H54 (cell line): ENCODE data around the gene RTCB.
"Not testable (repeated sequence)": the region's sequence is repeated elsewhere in the genome, so short reads cannot be mapped to it uniquely, and the experiment has no call there.

Experiments
- DNase-seq: peaks from one replicate; pipeline ENCODE4 v3.0.0; 2011; ENCODE audit warnings: low spot score, mixed read lengths; ENCODE audit not compliant: insufficient read length
- FAIRE-seq: peaks from 3 replicates; lab custom pipeline; 2011; peaks lifted over from hg19 to GRCh38; lab: Jason Lieb, UNC
- POLR2A ChIP-seq: IDR thresholded peaks from 2 replicates; pipeline ENCODE4 v1.6.1; 2011; ENCODE audit warnings: low read depth, mild to moderate bottlenecking, low read length

The RTCB gene

DNA sequence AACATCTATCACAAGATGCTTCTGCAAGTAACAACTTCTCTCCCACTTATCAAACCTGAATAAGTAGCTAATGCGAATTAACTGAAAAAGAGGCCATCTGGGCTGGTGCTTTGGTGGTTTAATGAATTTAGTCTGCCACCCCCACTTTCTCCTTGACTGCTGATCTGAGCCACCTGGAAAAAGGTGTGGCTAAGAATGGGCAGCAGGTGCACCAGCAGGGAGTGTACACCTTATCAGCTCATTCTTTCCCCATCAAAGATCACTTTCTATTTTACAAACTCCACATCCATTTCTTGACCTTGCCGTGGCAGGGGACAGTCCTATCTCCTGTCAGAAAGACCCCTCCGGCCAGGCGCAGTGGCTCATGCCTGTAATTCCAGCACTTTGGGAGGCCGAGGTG, 47.8 kb downstream of the RTCB start:
- no peak for DNase-seq
- no peak for TF ChIP-seq POLR2A
- no peak for FAIRE-seq

DNA sequence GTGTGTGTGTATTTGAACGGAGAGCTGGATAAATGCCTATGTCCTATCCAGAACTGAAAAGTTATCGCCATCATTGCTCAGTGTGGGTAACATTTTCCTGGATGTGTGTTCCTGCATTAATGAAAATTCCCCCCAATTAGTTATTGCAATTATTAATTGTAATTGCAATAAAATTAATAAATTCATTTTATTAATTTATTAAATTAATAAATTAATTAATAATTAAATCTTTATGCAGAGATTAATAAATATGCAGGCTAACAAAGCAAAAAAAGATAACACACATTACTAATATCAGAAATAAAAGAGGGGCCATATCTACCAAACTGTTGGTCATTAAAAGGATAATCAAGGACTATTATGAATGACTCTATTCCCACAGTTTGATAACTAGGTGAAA, 50.8 kb downstream of the RTCB start:
- no peak for TF ChIP-seq POLR2A
- FAIRE-seq (no peak), DNase-seq (no peak)

DNA sequence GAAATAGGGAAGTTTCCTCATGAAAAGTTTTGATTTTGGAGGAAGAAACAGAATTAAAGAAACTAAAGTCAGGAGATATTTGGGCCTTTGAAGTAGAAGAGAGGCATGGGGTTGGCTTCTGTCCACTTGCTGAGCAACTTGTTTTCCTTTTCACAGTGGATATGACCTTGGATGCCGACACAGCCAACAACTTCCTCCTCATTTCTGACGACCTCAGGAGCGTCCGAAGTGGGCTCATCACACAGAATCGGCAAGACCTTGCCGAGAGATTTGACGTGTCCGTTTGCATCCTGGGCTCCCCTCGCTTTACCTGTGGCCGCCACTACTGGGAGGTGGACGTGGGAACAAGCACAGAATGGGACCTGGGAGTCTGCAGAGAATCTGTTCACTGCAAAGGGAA, 52.0 kb downstream of the RTCB start:
- not testable (repeated sequence) for DNase-seq, FAIRE-seq

DNA sequence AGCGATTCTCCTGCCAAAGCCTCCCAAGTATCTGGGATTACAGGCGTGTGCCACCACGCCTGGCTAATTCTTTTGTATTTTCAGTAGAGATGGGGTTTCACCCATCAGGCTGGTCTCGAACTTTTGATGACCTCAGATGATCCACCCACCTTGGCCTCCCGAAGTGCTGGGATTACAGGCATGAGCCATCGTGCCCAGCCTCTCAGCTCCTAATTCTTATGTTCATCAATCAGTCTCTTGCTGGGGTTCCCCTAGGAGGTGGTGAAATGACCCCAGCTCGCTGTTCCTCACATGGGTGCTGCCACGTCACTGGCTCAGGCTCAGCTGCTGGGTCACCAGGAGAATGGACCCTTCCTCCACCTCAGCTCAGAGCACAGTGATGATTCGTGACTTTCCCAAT, 54.5 kb downstream of the RTCB start, which contains the start of gene RFPL3:
TSS of gene RFPL3 (plus strand) at position 301 of the 400 bp plus-strand sequence. CDS start 205 bp downstream, outside the sequence.
- DNase-seq, FAIRE-seq: not testable (repeated sequence)

DNA sequence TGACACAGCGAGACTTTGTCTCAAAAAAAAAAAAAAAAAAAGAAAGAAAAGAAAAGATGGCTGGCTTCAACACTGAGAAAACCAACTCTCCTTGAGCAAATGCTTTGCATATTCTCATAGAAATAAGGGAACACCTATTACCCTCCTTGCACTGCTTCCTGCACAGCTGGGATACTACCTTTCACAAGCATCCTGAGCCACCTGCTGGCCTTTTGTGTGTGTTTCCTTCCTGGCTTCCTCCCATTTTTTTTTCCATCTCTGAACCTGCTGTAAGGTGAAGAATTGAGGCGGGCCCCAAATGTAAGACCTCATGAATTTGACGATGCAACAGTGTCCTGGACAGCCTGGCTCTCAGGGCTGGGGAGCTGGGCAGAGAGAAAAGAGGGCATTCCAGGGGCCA, 56.3 kb downstream of the RTCB start:
- no peak for TF ChIP-seq POLR2A
- DNase-seq, result no peak
- FAIRE-seq, result no peak

DNA sequence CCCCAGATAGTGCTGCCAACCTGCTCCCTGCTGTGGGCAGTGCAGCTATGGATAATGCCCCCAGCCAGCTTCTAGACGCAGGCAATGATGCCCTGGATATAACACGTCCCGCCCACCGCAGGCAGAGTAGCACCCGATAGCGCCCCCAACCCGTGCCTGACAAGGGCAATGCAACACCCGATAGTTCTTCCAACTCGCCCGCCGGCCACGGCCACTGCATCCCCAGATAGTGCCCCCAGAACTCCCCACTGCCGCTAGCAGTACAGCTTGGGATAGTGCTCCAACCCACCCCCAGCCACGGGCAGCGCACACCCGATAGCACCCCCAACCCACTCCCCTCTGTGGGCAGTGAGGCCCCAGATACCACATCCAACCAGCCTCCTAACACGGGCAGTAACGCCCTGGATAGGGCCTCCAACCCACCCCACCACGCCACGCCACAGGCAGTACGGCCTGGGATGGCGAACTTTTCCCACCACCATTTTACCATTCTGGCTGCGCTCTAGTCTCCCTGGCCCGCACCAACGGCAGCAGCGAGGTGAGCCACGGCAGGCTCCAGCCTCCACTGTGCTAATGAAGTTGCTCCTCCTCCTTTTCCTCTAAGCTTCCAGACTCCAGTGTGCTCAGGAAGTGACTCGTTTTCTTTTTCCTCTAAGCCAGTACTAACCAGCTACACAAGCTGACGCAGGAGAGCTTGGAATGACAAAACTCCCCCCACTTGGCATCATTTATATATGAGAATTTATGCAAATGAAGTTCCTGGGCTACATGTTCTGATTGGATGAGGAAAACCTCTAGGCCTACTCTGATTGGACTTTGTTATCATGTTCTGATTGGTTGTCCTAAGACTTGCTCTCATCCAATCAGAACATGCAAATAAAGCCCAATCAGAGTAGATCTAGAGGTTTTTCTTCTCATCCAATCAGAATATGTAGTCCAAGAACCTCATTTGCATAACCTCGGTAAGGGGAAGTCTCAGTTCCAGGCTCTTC, 57.4 kb downstream of the RTCB start:
- TF ChIP-seq POLR2A, result no peak
- no peak for FAIRE-seq
- no peak for DNase-seq

DNA sequence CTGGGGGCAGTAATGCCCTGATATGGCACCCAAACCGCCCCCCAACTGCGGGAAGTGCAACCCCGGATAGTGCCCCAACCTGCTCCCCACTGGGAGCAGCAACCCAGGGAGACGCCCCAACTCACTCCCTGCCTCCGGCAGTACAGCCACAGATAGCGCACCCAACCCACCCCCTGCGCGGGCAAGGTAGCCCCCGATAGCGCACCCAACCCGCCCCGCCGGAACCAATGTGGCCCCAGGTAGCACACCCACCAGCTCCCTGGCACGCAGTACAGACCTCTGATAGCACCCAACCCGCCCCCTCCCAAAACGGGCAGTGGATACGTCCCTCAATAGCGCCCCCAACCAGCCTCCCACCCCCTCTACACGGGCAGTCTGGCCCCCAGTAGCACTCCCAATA, 58.2 kb downstream of the RTCB start:
- no peak for TF ChIP-seq POLR2A
- no peak for FAIRE-seq
- no peak for DNase-seq

DNA sequence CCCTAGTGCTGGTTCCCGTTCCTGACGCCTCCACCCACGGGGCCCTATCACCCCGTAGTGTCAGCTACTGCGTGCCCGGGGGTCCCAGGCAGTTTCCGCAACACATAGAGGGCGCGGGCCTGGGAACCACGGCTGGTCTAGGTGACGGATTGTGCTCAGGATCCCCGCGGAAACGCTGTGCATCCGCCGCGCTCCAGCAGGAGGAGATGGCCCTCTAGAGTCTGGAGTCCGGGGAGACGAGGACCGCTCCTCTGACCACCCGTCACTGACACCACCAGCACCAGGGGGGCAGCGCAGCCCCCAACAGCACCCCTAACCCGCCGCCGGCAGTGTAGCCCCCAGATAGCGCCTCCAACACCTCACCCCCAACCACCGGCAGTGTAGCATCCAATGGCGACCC, 58.8 kb downstream of the RTCB start:
- FAIRE-seq (no peak), DNase-seq (no peak)
- TF ChIP-seq POLR2A, result no peak

DNA sequence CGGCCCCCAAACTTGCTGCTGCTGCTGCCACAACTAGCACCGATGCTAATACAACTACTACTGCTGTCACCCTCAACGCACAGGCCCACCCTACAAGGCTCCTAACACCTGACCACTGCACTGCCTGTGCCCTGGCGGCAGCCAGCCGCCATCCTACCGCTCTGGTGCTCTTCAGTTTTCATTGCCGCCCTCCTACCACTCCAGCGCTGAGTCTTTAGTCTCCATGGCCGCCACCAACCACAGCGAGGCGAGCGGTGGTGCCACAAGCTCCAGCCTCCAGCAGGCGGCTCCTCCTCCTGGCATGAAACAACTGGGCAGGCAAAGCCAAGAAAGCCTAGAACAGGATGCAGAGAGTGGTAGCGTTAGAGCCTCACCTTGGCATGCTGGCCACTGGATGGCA, 59.4 kb downstream of the RTCB start:
- TF ChIP-seq POLR2A, result no peak
- DNase-seq (no peak), FAIRE-seq (no peak)

DNA sequence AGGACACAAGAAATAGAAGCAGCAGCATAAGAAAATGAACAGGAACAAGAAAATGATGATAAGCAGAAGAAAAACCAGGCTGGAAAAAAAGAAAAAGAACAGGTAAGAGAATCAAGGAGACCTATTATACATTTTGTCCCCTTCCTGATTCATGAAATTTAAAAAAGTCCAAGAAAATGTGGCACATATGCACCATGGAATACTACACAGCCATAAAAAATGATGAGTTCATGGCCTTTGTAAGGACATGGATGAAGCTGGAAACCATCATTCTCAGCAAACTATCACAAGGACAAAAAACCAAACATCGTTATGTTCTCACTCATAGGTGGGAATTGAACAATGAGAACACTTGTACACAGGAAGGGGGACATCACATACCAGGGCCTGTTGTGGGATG, 60.2 kb downstream of the RTCB start:
- not testable (repeated sequence) for DNase-seq, FAIRE-seq

DNA sequence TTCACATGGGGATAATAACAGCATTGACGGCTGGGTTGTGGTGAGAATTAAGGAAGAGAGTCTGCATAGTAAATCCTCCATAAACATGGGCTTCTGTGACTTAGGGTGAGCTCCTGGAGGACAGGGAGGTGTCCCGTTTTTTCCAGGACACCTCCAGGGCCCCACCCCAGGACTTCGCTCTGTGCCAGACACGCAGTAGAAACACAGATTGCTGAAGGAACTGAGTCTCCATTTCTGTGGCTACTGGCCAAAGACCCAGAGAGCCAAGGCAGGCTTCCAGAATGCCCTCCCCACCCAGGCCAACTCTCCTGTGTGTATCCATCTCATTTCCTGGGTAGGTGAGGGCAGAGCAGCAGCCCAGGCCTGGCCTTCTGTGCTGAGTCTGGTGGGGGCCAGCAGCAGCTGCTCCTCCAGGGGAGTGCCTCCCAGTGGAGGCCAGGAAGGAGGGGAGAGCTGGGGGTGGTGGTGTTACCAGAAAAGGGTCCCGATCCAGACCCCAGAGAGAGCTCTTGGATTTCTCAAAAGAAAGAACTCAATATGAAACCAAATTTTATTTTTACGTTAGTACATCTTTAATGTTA, 63.9 kb downstream of the RTCB start:
- TF ChIP-seq POLR2A, result no peak
- FAIRE-seq, result no peak
- no peak for DNase-seq

DNA sequence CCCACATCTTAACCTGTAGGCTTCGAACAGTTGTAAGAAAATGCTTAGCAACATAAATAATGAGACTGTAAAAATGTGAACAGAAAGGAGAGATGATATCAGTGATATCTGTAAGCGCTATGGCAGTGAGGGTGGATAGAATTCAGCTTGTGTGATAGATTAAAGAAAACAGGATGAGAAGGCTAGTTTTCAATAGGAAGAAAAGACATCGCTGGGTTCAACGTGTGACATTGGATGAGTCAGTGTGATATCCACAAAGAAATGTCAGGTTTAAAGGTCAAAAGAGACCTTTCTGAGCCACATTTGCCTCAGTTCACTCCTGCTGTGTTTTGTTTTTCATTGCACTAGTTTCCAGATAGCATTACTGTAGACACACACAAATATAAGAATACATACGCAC, 68.1 kb downstream of the RTCB start:
- TF ChIP-seq POLR2A, result no peak
- FAIRE-seq, result no peak
- DNase-seq, result no peak

DNA sequence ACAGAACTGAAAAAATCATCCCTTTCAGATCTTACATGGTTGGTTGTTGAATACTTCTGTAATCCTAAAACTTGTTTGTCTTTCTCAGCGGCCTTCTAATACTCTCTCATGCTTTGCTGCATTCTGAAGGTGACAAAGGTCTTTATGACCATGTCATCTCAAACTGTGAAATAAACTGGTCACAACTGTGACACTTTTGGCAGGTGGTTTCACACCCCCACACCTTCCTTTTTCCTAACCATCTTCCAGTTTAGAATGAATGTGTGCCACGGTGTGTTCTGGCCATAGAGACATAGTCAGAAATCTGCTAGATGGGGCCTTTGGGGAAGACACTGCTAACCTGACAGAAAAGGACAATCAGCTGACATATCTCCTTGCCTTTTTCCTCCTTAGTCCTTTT, 69.1 kb downstream of the RTCB start:
- DNase-seq (no peak), FAIRE-seq (no peak)
- no peak for TF ChIP-seq POLR2A

DNA sequence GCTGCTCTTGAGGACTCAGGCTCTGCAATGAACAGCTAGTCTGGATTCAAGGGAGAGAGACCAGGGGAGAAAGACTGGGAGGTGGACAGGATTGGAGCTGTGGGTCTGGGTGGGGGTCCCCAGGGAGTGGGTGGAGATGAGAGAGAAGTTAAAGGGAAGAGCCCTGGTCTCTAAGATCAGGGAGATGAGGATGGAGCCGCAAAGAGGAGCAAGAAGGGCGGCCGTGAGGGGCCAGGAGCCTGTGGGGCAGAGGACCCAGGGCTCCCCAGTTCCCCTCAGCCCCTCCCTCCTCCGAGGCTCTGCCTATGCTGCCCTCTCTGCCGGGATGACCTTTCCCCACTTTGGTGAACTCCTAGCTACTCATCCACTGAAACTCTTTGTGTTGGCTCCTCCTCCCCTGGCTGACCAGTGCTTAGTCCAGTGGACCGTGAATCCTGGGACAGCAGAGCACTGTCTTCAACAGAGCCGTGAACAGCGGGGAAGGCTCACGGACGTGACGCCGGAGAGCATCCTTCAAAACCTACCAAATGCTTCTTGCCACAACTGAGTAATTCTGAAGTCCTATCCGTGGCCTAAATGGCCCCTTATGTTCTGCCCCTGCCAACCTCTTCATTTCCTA, 70.8 kb downstream of the RTCB start:
- no peak for FAIRE-seq
- no peak for TF ChIP-seq POLR2A

More for the DNA sequence above, 70.8 kb downstream of the RTCB start:
- DNase-seq, result no peak
